WTC11 (cell line): ENCODE results near the gene ARMH1. TPM values are rescaled to one million over a fixed set of nuclear protein-coding genes. Genes with fewer than 3 reads are reported as not detected.
A peak's percentile ranks its signal among the peaks of the same experiment; 100 is the strongest.

Experiments used
- ATF2 ChIP-seq: sonication (generic); formaldehyde crosslinking; IDR thresholded peaks from 2 replicates; pipeline ENCODE4 v1.8.1; 2022; ENCODE audit warnings: low read depth, missing genetic modification reagents, borderline replicate concordance
- CREB1 ChIP-seq: sonication (generic); formaldehyde crosslinking; IDR thresholded peaks from 2 replicates; pipeline ENCODE4 v1.8.0; 2023; ENCODE audit warnings: mild to moderate bottlenecking, missing genetic modification reagents
- E2F1 ChIP-seq: sonication (generic); formaldehyde crosslinking; IDR thresholded peaks from 2 replicates; pipeline ENCODE4 v1.8.0; 2022; ENCODE audit warnings: mild to moderate bottlenecking, missing genetic modification reagents
- ESRRA ChIP-seq: sonication (generic); formaldehyde crosslinking; IDR thresholded peaks from 2 replicates; pipeline ENCODE4 v1.8.1; 2022; ENCODE audit warnings: mild to moderate bottlenecking, missing genetic modification reagents, borderline replicate concordance
- HMGA2 ChIP-seq: fragments of 250-450 bp; sonication (Bioruptor Pico); IDR thresholded peaks from 2 replicates; pipeline ENCODE4 v1.4.0; 2021; ENCODE audit warnings: mild to moderate bottlenecking, moderate library complexity
- IRF1 ChIP-seq: sonication (generic); formaldehyde crosslinking; IDR thresholded peaks from 2 replicates; pipeline ENCODE4 v1.8.0; 2023; ENCODE audit warnings: missing genetic modification reagents
- JAZF1 ChIP-seq: fragments of 250-450 bp; sonication (Bioruptor Pico); IDR thresholded peaks from 2 replicates; pipeline ENCODE4 v1.9.0; 2021; ENCODE audit warnings: moderate library complexity, mild to moderate bottlenecking, inconsistent platforms
- JUN ChIP-seq: sonication (generic); formaldehyde crosslinking; IDR thresholded peaks from 2 replicates; pipeline ENCODE4 v1.8.0; 2023; ENCODE audit warnings: mild to moderate bottlenecking, missing genetic modification reagents
- KAT7 ChIP-seq: sonication (generic); formaldehyde crosslinking; IDR thresholded peaks from 2 replicates; pipeline ENCODE4 v1.8.1; 2023; ENCODE audit warnings: missing genetic modification reagents, mild to moderate bottlenecking, borderline replicate concordance
- MXD4 ChIP-seq: fragments of 250-450 bp; sonication (Bioruptor Pico); IDR thresholded peaks from 2 replicates; pipeline ENCODE4 v1.8.0; 2021; ENCODE audit warnings: mild to moderate bottlenecking, moderate library complexity, borderline replicate concordance
- NFATC4 ChIP-seq: fragments of 250-450 bp; sonication (Bioruptor Pico); IDR thresholded peaks from 2 replicates; pipeline ENCODE4 v1.9.0; 2021; ENCODE audit warnings: mild to moderate bottlenecking
- PRRX2 ChIP-seq: fragments of 250-450 bp; sonication (Bioruptor Pico); IDR thresholded peaks from 2 replicates; pipeline ENCODE4 v1.8.0; 2021; ENCODE audit warnings: mild to moderate bottlenecking
- ZNF121 ChIP-seq: sonication (generic); formaldehyde crosslinking; IDR thresholded peaks from 2 replicates; pipeline ENCODE4 v1.8.0; 2023; ENCODE audit warnings: missing genetic modification reagents
- ZNF219 ChIP-seq: sonication (generic); formaldehyde crosslinking; IDR thresholded peaks from 2 replicates; pipeline ENCODE4 v1.8.0; 2023; ENCODE audit warnings: missing genetic modification reagents, mild to moderate bottlenecking, borderline replicate concordance
- ZNF232 ChIP-seq: sonication (generic); formaldehyde crosslinking; IDR thresholded peaks from 2 replicates; pipeline ENCODE4 v1.8.0; 2022; ENCODE audit warnings: mild to moderate bottlenecking, missing genetic modification reagents
- ZNF281 ChIP-seq: sonication (generic); formaldehyde crosslinking; IDR thresholded peaks from 2 replicates; pipeline ENCODE4 v1.8.0; 2023; ENCODE audit warnings: mild to moderate bottlenecking, missing genetic modification reagents
- ZNF396 ChIP-seq: fragments of 250-450 bp; sonication (Bioruptor Pico); IDR thresholded peaks from 2 replicates; pipeline ENCODE4 v1.8.0; 2021; ENCODE audit warnings: mild to moderate bottlenecking, moderate library complexity, borderline replicate concordance
- ZNF425 ChIP-seq: fragments of 250-450 bp; sonication (Bioruptor Pico); conservative IDR thresholded peaks from 2 replicates; pipeline ENCODE4 v1.9.0; 2021; ENCODE audit warnings: mild to moderate bottlenecking
- total RNA-seq: library from RNA; stranded (reverse); gene quantifications from 3 replicates; pipeline ENCODE4 v1.2.3, GENCODE V29; 2021
- TF ChIP-seq, protein P1 (sequence below): sonication (generic); formaldehyde crosslinking; IDR thresholded peaks from 2 replicates; pipeline ENCODE4 v1.8.1; 2022; ENCODE audit warnings: low read depth, mild to moderate bottlenecking, moderate library complexity, missing genetic modification reagents, borderline replicate concordance
- TF ChIP-seq, protein P2 (sequence below): fragments of 250-450 bp; sonication (Bioruptor Pico); IDR thresholded peaks from 2 replicates; pipeline ENCODE4 v2.1.2; 2022; ENCODE audit warnings: mild to moderate bottlenecking, moderate library complexity
- TF ChIP-seq, protein P3 (sequence below): sonication (generic); formaldehyde crosslinking; IDR thresholded peaks from 2 replicates; pipeline ENCODE4 v1.8.1; 2022; ENCODE audit warnings: mild to moderate bottlenecking, moderate library complexity, missing genetic modification reagents
- TF ChIP-seq, protein P4 (sequence below): sonication (generic); formaldehyde crosslinking; IDR thresholded peaks from 2 replicates; pipeline ENCODE4 v1.8.1; 2023; ENCODE audit warnings: mild to moderate bottlenecking, missing genetic modification reagents

ARMH1 gene
- total RNA-seq, 1 experiment from 2014 or later, result 0.74 TPM

GRCh38 chr1:44730741-44731512, 56.4 kb downstream of the ARMH1 start, which contains the start of gene RNU5D-1 (continued):
- TF ChIP-seq ZNF425 (CRISPR knock-in tag), result peak; percentile 98
- TF ChIP-seq ZNF281 (CRISPR knock-in tag), result no peak
- TF ChIP-seq HMGA2, result no peak
- peak; percentile 78; the same call in 1 of the 2 replicates for TF ChIP-seq JAZF1
- TF ChIP-seq KAT7, result no peak
- TF ChIP-seq ZNF121 (CRISPR knock-in tag), result no peak
- TF ChIP-seq ATF2 (CRISPR knock-in tag), result no peak
- TF ChIP-seq CREB1 (CRISPR knock-in tag), result no peak
- TF ChIP-seq ZNF396, result no peak
- TF ChIP-seq, protein P1, sequence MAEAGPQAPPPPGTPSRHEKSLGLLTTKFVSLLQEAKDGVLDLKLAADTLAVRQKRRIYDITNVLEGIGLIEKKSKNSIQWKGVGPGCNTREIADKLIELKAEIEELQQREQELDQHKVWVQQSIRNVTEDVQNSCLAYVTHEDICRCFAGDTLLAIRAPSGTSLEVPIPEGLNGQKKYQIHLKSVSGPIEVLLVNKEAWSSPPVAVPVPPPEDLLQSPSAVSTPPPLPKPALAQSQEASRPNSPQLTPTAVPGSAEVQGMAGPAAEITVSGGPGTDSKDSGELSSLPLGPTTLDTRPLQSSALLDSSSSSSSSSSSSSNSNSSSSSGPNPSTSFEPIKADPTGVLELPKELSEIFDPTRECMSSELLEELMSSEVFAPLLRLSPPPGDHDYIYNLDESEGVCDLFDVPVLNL (CRISPR knock-in tag), result no peak
- peak; percentile 98 for TF ChIP-seq PRRX2
- TF ChIP-seq MXD4 (CRISPR knock-in tag), result no peak
- no peak for TF ChIP-seq ZNF232 (CRISPR knock-in tag)
- TF ChIP-seq ESRRA (CRISPR knock-in tag), result no peak
- TF ChIP-seq, protein P2, sequence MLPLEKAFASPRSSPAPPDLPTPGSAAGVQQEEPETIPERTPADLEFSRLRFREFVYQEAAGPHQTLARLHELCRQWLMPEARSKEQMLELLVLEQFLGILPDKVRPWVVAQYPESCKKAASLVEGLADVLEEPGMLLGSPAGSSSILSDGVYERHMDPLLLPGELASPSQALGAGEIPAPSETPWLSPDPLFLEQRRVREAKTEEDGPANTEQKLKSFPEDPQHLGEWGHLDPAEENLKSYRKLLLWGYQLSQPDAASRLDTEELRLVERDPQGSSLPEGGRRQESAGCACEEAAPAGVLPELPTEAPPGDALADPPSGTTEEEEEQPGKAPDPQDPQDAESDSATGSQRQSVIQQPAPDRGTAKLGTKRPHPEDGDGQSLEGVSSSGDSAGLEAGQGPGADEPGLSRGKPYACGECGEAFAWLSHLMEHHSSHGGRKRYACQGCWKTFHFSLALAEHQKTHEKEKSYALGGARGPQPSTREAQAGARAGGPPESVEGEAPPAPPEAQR (CRISPR knock-in tag), result no peak
- TF ChIP-seq, protein P3, sequence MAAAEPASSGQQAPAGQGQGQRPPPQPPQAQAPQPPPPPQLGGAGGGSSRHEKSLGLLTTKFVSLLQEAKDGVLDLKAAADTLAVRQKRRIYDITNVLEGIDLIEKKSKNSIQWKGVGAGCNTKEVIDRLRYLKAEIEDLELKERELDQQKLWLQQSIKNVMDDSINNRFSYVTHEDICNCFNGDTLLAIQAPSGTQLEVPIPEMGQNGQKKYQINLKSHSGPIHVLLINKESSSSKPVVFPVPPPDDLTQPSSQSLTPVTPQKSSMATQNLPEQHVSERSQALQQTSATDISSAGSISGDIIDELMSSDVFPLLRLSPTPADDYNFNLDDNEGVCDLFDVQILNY (CRISPR knock-in tag), result no peak
- 0 out of 2 replicates have a peak, but pooled peaks have one; percentile 19 for TF ChIP-seq ZNF219 (CRISPR knock-in tag)
- peak; percentile 20; the same call in 1 of the 2 replicates for TF ChIP-seq JUN
- TF ChIP-seq IRF1, result no peak
- 0 out of 2 replicates have a peak, but pooled peaks have one; percentile 4 for TF ChIP-seq E2F1 (CRISPR knock-in tag)
- TF ChIP-seq NFATC4, result peak; percentile 98
- TF ChIP-seq, protein P4, sequence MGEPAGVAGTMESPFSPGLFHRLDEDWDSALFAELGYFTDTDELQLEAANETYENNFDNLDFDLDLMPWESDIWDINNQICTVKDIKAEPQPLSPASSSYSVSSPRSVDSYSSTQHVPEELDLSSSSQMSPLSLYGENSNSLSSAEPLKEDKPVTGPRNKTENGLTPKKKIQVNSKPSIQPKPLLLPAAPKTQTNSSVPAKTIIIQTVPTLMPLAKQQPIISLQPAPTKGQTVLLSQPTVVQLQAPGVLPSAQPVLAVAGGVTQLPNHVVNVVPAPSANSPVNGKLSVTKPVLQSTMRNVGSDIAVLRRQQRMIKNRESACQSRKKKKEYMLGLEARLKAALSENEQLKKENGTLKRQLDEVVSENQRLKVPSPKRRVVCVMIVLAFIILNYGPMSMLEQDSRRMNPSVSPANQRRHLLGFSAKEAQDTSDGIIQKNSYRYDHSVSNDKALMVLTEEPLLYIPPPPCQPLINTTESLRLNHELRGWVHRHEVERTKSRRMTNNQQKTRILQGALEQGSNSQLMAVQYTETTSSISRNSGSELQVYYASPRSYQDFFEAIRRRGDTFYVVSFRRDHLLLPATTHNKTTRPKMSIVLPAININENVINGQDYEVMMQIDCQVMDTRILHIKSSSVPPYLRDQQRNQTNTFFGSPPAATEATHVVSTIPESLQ (CRISPR knock-in tag), result no peak
